ENCODE measurements around the gene DNPEP. TPM values are rescaled to one million over a fixed set of nuclear protein-coding genes. Genes with fewer than 3 reads are reported as not detected.

Gene DNPEP
- total and polyA plus RNA-seq, 2 of the 4 experiments (the other 2 are of a cell fraction): 74.2 to 89.4 TPM

DNA sequence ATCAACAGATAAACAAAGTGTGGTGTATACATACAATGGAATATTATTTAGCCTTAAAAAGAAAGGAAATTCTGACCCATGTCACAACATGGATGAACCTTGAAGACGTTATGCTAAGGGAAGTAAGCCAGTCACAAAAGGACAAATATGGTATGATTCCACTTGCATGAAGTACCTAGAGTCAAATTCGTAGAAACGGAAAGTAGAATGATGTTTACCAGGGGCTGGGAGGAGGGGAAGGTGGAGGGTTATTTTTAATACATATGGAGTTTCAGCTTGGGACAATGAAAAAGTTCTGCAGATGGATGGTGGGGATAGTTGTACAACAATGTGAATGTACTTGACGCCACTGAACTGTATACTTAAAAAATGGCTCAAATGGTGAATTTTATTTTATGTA lies 27.1 kb upstream of the DNPEP start:
- Histone ChIP-seq H3K79me1 (ENCODE audit: low read depth in 1 of 2, low read length in 2 of 2) (no peaks in the 10 kb centered on the region), H3K4me1 (ENCODE audit: control insufficient read depth, insufficient read depth, low read length) (peaks cover 5% of the 10 kb centered on the region; the same call in 1 of the 2 replicates), H4K5ac (ENCODE audit: low read depth, low read length) (no peak overlapping the region), H2AK5ac (ENCODE audit: low read depth, low read length) (no peak overlapping the region), H3K27ac (ENCODE audit: insufficient read depth, low read length) (no peak overlapping the region), H4K20me1 (ENCODE audit: insufficient read depth, low read length) (no peaks in the 10 kb centered on the region), H3K27me3 (ENCODE audit: control insufficient read depth, insufficient read depth, low read length) (peaks cover 7% of the 10 kb centered on the region), H3K18ac (ENCODE audit: low read depth, low read length) (no peak overlapping the region), H3K4ac (ENCODE audit: low read depth, low read length) (no peak overlapping the region), H3K4me2 (ENCODE audit: low read depth, low read length) (no peak overlapping the region), H4K91ac (ENCODE audit: insufficient read depth, low read depth, low read length) (no peak overlapping the region), H2AFZ (replicated peaks; ENCODE audit: low read length, poor library complexity) (no peak overlapping the region), H2AK9ac (replicated peaks; ENCODE audit: low read depth, low read length, poor library complexity) (no peak overlapping the region), H2BK120ac (ENCODE audit: low read depth, low read length) (no peak overlapping the region), H3K36me3 (ENCODE audit: control insufficient read depth, insufficient read depth, low read length) (no peaks in the 10 kb centered on the region), H3K9ac (ENCODE audit: low read depth, low read length) (no peak overlapping the region), H3K9me3 (ENCODE audit: control insufficient read depth, insufficient read depth, low read length) (no peaks in the 10 kb centered on the region; the same call in 1 of the 2 replicates), H3K9me1 (ENCODE audit: insufficient read depth, low read length) (0 out of 2 replicates have a peak, but pooled peaks cover 5% of the 10 kb centered on the region), H2BK5ac (ENCODE audit: low read depth, low read length, poor library complexity, severe bottlenecking) (no peak overlapping the region), H3K4me3 (ENCODE audit: insufficient read depth, low read depth, low read length) (no peak overlapping the region), H2BK15ac (ENCODE audit: low read depth, low read length) (no peak overlapping the region), H3K23ac (ENCODE audit: low read depth, low read length) (no peak overlapping the region), H4K8ac (ENCODE audit: low read depth in 2 of 2, low read length in 2 of 2) (no peak overlapping the region), H2BK20ac (ENCODE audit: low read depth, low read length) (no peak overlapping the region), H3K56ac (ENCODE audit: extremely low read depth, insufficient read depth, low read length) (no peak overlapping the region), H3K14ac (replicated peaks; ENCODE audit: low read depth, low read length) (no peak overlapping the region)
- TF ChIP-seq, protein P1, sequence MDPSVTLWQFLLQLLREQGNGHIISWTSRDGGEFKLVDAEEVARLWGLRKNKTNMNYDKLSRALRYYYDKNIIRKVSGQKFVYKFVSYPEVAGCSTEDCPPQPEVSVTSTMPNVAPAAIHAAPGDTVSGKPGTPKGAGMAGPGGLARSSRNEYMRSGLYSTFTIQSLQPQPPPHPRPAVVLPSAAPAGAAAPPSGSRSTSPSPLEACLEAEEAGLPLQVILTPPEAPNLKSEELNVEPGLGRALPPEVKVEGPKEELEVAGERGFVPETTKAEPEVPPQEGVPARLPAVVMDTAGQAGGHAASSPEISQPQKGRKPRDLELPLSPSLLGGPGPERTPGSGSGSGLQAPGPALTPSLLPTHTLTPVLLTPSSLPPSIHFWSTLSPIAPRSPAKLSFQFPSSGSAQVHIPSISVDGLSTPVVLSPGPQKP (IDR thresholded peaks at IDR 0.05; ENCODE audit: borderline replicate concordance, low read depth, low read length): no peak
- TF ChIP-seq CHD1 (IDR thresholded peaks at IDR 0.05; ENCODE audit: low read depth, low read length): no peak
- TF ChIP-seq SMC3 (IDR thresholded peaks at IDR 0.05; ENCODE audit: low read depth, low read length): no peak
- no peak for TF ChIP-seq MAFK (IDR thresholded peaks at IDR 0.05; ENCODE audit: low read depth, low read length)
- TF ChIP-seq CEBPB (IDR thresholded peaks at IDR 0.05; ENCODE audit: low read depth, low read length): no peak
- TF ChIP-seq, protein P2, sequence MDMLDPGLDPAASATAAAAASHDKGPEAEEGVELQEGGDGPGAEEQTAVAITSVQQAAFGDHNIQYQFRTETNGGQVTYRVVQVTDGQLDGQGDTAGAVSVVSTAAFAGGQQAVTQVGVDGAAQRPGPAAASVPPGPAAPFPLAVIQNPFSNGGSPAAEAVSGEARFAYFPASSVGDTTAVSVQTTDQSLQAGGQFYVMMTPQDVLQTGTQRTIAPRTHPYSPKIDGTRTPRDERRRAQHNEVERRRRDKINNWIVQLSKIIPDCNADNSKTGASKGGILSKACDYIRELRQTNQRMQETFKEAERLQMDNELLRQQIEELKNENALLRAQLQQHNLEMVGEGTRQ (IDR thresholded peaks at IDR 0.05; ENCODE audit: low read depth, low read length): no peak
- TF ChIP-seq MXI1 (IDR thresholded peaks at IDR 0.05; ENCODE audit: borderline replicate concordance, low read depth, low read length): no peak
- TF ChIP-seq NFE2L2 (IDR thresholded peaks at IDR 0.05; ENCODE audit: low read depth, low read length): no peak
- TF ChIP-seq MAZ (IDR thresholded peaks at IDR 0.05; ENCODE audit: borderline replicate concordance, low read depth, low read length): no peak
- no peak for TF ChIP-seq RFX5 (IDR thresholded peaks at IDR 0.05; ENCODE audit: low read depth, low read length)
- no peak for TF ChIP-seq RCOR1 (IDR thresholded peaks at IDR 0.05; ENCODE audit: insufficient replicate concordance, low read length)
- no peak for TF ChIP-seq POLR2A (IDR thresholded peaks at IDR 0.05; ENCODE audit: low read depth, low read length)
- TF ChIP-seq BHLHE40 (IDR thresholded peaks at IDR 0.05; ENCODE audit: low read depth, low read length): no peak
- TF ChIP-seq, protein P3, sequence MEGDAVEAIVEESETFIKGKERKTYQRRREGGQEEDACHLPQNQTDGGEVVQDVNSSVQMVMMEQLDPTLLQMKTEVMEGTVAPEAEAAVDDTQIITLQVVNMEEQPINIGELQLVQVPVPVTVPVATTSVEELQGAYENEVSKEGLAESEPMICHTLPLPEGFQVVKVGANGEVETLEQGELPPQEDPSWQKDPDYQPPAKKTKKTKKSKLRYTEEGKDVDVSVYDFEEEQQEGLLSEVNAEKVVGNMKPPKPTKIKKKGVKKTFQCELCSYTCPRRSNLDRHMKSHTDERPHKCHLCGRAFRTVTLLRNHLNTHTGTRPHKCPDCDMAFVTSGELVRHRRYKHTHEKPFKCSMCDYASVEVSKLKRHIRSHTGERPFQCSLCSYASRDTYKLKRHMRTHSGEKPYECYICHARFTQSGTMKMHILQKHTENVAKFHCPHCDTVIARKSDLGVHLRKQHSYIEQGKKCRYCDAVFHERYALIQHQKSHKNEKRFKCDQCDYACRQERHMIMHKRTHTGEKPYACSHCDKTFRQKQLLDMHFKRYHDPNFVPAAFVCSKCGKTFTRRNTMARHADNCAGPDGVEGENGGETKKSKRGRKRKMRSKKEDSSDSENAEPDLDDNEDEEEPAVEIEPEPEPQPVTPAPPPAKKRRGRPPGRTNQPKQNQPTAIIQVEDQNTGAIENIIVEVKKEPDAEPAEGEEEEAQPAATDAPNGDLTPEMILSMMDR (conservative IDR thresholded peaks at IDR 0.05; ENCODE audit: low read depth, low read length): no peak
- TF ChIP-seq RAD21 (IDR thresholded peaks at IDR 0.05; ENCODE audit: low read length): no peak
- TF ChIP-seq FOS (IDR thresholded peaks at IDR 0.05; ENCODE audit: low read depth, low read length): no peak
- intact Hi-C loops (cut with micrococcal nuclease) (no loop called here), in situ Hi-C loops (cut with MboI; ENCODE audit: low sequenced_read_pairs) (no loop called here), dilution Hi-C loops (cut with HindIII; ENCODE audit: low sequenced_read_pairs, unreplicated experiment) (no loop called here)
- ATAC-seq (ENCODE audit: low read depth) (no peak), DNase-seq (no peak)
- ChIA-PET CTCF (no interaction called here), POLR2A (ENCODE audit: unreplicated experiment) (no interaction called here)
- WGBS, 2 experiments (ENCODE audit: extremely low coverage in 2 of 2, insufficient read length in 1 of 2): 80% methylated on average over 1 of the region's 4 CpGs; no CpG with 5 or more reads in 1 of the 2 experiments
- BruUV-seq (replicated peaks): no TSS peak

Measured in IMR-90 (cell line).